Gastrocnemius medialis (tissue), 4 donors: Measurements from ENCODE around the gene KIT.

Experiments used
- CTCF ChIP-seq, 5 experiments: fragments of 450-650 bp in 3 of 5; fragments of 200-600 bp in 2 of 5; sonication (generic) in 2 of 5; IDR thresholded peaks in 4 of 5; conservative IDR thresholded peaks in 1 of 5; 1 replicate in 4 of 5; 2 replicates in 1 of 5; pipeline ENCODE4 v1.5.1; 2016 to 2019; ENCODE audit warnings: antibody characterized with exemption in 5 of 5, mild to moderate bottlenecking in 3 of 5, moderate library complexity in 3 of 5
- POLR2A ChIP-seq, 2 donors: fragments of 450-650 bp; IDR thresholded peaks; one replicate each; pipeline ENCODE4 v1.6.1; 2017; ENCODE audit warnings: antibody characterized with exemption in 2 of 2, mild to moderate bottlenecking in 2 of 2, moderate library complexity in 2 of 2

- TF ChIP-seq POLR2A (IDR thresholded peaks at IDR 0.05): no peak
- no peak for TF ChIP-seq CTCF (IDR thresholded peaks at IDR 0.05 in 4 of 5, conservative IDR thresholded peaks at IDR 0.05 in 1 of 5)
These were observed 30.4 kb downstream of the KIT start for GRCh38 chr4:54687887-54688841.
